Measurements from ENCODE around the gene NPM1.

NPM1 gene

GRCh38 chr5:171449426-171449825 is 61.8 kb downstream of the NPM1 start:
- Histone ChIP-seq H3K9me3 (ENCODE audit: control insufficient read depth in 2 of 2, low read length in 2 of 2) (no peaks in the 10 kb centered on the region), H3K27me3 (ENCODE audit: control insufficient read depth in 2 of 2, insufficient read depth in 2 of 2, low read length in 2 of 2) (peaks cover 0 to 3% of the 10 kb centered on the region in 2 donors), H3K27ac (ENCODE audit: low read depth in 2 of 2, low read length in 2 of 2) (no peak overlapping the region), H3K4me1 (ENCODE audit: control insufficient read depth in 2 of 2, insufficient read depth in 2 of 2, low read length in 2 of 2) (no peaks in the 10 kb centered on the region), H3K36me3 (ENCODE audit: control insufficient read depth in 2 of 2, insufficient read depth in 2 of 2, low read length in 2 of 2) (no peaks in the 10 kb centered on the region), H3K4me3 (ENCODE audit: low read length in 2 of 2) (no peak overlapping the region), H3K9ac (ENCODE audit: low read depth in 1 of 2, low read length in 2 of 2) (no peak overlapping the region)

- Histone ChIP-seq H3K4me1 (ENCODE audit: control insufficient read depth in 2 of 2, insufficient read depth in 2 of 2, low read length in 2 of 2) (no peaks in the 10 kb centered on the region), H3K36me3 (ENCODE audit: control insufficient read depth in 2 of 2, insufficient read depth in 2 of 2, low read length in 2 of 2) (no peaks in the 10 kb centered on the region), H3K4me3 (ENCODE audit: low read length in 2 of 2) (no peak overlapping the region), H3K9me3 (ENCODE audit: control insufficient read depth in 2 of 2, low read length in 2 of 2) (no peaks in the 10 kb centered on the region), H3K27me3 (ENCODE audit: control insufficient read depth in 2 of 2, insufficient read depth in 2 of 2, low read length in 2 of 2) (peaks cover 0 to 3% of the 10 kb centered on the region in 2 donors), H3K9ac (ENCODE audit: low read depth in 1 of 2, low read length in 2 of 2) (no peak overlapping the region), H3K27ac (ENCODE audit: low read depth in 2 of 2, low read length in 2 of 2) (no peak overlapping the region)
These were observed 63.0 kb downstream of the NPM1 start for GRCh38 chr5:171450423-171451331.

GRCh38 chr5:171451421-171451820 is 63.8 kb downstream of the NPM1 start:
- peaks cover 0 to 3% of the 10 kb centered on the region in 2 donors for H3K27me3 ChIP-seq (ENCODE audit: control insufficient read depth in 2 of 2, insufficient read depth in 2 of 2, low read length in 2 of 2)
- no peaks in the 10 kb centered on the region for H3K9me3 ChIP-seq (ENCODE audit: control insufficient read depth in 2 of 2, low read length in 2 of 2)
- H3K4me3 ChIP-seq (ENCODE audit: low read length in 2 of 2): no peak overlapping the region
- H3K4me1 ChIP-seq (ENCODE audit: control insufficient read depth in 2 of 2, insufficient read depth in 2 of 2, low read length in 2 of 2): no peaks in the 10 kb centered on the region
- no peaks in the 10 kb centered on the region for H3K36me3 ChIP-seq (ENCODE audit: control insufficient read depth in 2 of 2, insufficient read depth in 2 of 2, low read length in 2 of 2)
- no peak overlapping the region for H3K9ac ChIP-seq (ENCODE audit: low read depth in 1 of 2, low read length in 2 of 2)
- H3K27ac ChIP-seq (ENCODE audit: low read depth in 2 of 2, low read length in 2 of 2): no peak overlapping the region

DNA sequence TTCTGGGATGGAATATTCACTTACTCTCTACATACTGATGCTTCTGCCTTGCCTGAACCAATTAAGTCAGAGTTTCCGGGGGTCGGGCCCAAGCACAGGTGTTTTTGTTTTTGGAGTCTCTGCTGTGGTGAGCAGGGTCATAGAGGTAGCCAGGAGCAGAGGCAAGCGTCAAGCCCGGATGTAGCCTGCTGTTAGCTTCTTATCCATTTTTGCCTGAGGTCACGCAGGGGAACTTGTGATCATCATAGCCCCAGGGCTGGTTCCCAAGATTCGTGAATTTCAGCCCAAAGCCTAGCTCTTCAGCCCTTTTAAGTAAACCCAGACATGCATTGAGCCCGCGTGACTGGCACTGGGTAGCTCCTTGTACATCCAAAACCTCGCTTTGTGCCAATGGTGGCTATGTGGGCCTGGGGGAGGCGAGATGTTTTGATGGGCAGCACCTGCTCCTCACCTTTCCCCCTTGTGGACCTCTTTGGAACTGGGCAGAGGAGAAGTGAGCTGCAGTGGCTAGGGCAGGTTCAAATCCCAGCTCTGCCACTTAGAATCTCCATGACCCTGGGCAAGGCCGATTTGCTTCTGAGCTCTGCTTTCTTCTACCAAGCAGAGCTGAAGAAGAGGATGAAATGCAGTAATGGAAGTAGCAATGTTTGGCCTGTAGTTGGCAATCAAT is 65.5 kb downstream of the NPM1 start:
- no peak overlapping the region for H3K4me3 ChIP-seq (ENCODE audit: low read length in 2 of 2)
- no peak overlapping the region for H3K9ac ChIP-seq (ENCODE audit: low read depth in 1 of 2, low read length in 2 of 2)
- H3K36me3 ChIP-seq (ENCODE audit: control insufficient read depth in 2 of 2, insufficient read depth in 2 of 2, low read length in 2 of 2): no peaks in the 10 kb centered on the region
- no peaks in the 10 kb centered on the region for H3K9me3 ChIP-seq (ENCODE audit: control insufficient read depth in 2 of 2, low read length in 2 of 2)
- H3K4me1 ChIP-seq (ENCODE audit: control insufficient read depth in 2 of 2, insufficient read depth in 2 of 2, low read length in 2 of 2): no peaks in the 10 kb centered on the region
- peaks cover 0 to 3% of the 10 kb centered on the region in 2 donors for H3K27me3 ChIP-seq (ENCODE audit: control insufficient read depth in 2 of 2, insufficient read depth in 2 of 2, low read length in 2 of 2)
- no peak overlapping the region for H3K27ac ChIP-seq (ENCODE audit: low read depth in 2 of 2, low read length in 2 of 2)

DNA sequence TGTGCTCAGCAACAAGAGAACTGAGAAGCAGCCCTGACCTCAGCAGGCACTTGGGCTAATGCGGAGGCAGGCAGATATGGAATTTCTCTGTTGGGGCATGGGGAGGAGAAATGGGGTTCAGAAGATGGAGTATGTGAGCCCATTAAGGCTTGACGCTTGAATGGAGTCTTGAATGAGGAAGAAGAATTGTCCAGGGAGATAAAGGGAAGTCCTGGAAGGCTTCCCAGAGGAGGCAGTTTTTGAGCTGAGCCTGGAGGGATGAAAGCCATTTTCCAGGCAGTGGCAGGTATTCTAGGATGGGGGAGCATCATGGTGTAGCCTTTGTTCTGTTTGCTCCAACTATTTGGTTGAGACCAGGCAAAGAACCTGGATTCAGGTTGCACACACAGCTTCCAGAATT is 66.3 kb downstream of the NPM1 start:
- H3K4me3 ChIP-seq (ENCODE audit: low read length in 2 of 2): no peak overlapping the region
- no peaks in the 10 kb centered on the region for H3K9me3 ChIP-seq (ENCODE audit: control insufficient read depth in 2 of 2, low read length in 2 of 2)
- H3K27me3 ChIP-seq (ENCODE audit: control insufficient read depth in 2 of 2, insufficient read depth in 2 of 2, low read length in 2 of 2): peaks cover 0 to 3% of the 10 kb centered on the region in 2 donors
- H3K9ac ChIP-seq (ENCODE audit: low read depth in 1 of 2, low read length in 2 of 2): no peak overlapping the region
- no peaks in the 10 kb centered on the region for H3K36me3 ChIP-seq (ENCODE audit: control insufficient read depth in 2 of 2, insufficient read depth in 2 of 2, low read length in 2 of 2)
- no peaks in the 10 kb centered on the region for H3K4me1 ChIP-seq (ENCODE audit: control insufficient read depth in 2 of 2, insufficient read depth in 2 of 2, low read length in 2 of 2)
- H3K27ac ChIP-seq (ENCODE audit: low read depth in 2 of 2, low read length in 2 of 2): no peak overlapping the region

DNA sequence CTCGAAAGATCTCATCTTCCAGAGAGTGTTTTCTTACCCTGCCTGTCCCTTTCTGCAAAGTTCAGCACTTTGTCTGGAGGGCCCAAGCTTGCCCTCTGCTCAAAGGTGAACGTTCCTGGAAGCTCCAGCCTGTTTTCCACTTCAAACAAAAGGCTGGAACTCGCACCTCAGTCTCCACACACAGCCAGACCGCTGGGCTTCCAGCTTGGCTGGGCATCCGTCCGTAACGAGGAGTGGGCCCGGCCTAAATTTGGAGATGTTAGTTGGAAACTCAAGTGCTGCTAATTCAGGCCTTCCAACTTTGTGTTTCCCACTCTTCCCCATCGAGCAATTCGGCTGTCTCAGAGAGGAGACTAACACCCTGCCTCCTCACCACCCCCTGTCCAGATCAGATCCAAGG is 66.9 kb downstream of the NPM1 start:
- no peak overlapping the region for H3K4me3 ChIP-seq (ENCODE audit: low read length in 2 of 2)
- no peaks in the 10 kb centered on the region for H3K4me1 ChIP-seq (ENCODE audit: control insufficient read depth in 2 of 2, insufficient read depth in 2 of 2, low read length in 2 of 2)
- H3K36me3 ChIP-seq (ENCODE audit: control insufficient read depth in 2 of 2, insufficient read depth in 2 of 2, low read length in 2 of 2): no peaks in the 10 kb centered on the region
- H3K27ac ChIP-seq (ENCODE audit: low read depth in 2 of 2, low read length in 2 of 2): no peak overlapping the region
- peaks cover 0 to 3% of the 10 kb centered on the region in 2 donors for H3K27me3 ChIP-seq (ENCODE audit: control insufficient read depth in 2 of 2, insufficient read depth in 2 of 2, low read length in 2 of 2)
- H3K9ac ChIP-seq (ENCODE audit: low read depth in 1 of 2, low read length in 2 of 2): no peak overlapping the region
- H3K9me3 ChIP-seq (ENCODE audit: control insufficient read depth in 2 of 2, low read length in 2 of 2): no peaks in the 10 kb centered on the region

DNA sequence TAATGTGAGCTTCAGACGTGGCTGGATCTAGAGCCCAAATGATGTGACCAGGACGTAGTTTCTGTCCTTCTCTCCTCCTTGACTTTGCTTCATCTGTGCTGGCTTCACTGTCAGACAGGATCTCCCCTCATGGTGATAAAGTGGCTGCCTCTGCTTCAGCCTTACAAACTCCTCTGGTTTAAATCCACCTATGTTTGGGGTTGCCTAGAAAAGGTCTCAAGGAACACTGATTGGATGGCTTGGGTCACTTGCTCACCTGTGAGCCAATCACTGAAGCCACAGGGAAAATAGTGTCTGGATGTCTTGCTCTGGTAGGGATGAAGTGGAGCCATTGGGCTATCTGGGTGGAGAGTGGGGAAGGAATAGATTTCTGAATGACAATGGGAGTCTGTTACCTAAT is 67.9 kb downstream of the NPM1 start:
- Histone ChIP-seq H3K36me3 (ENCODE audit: control insufficient read depth in 2 of 2, insufficient read depth in 2 of 2, low read length in 2 of 2) (no peaks in the 10 kb centered on the region), H3K9ac (ENCODE audit: low read depth in 1 of 2, low read length in 2 of 2) (no peak overlapping the region), H3K4me3 (ENCODE audit: low read length in 2 of 2) (no peak overlapping the region), H3K4me1 (ENCODE audit: control insufficient read depth in 2 of 2, insufficient read depth in 2 of 2, low read length in 2 of 2) (no peaks in the 10 kb centered on the region), H3K27ac (ENCODE audit: low read depth in 2 of 2, low read length in 2 of 2) (no peak overlapping the region), H3K27me3 (ENCODE audit: control insufficient read depth in 2 of 2, insufficient read depth in 2 of 2, low read length in 2 of 2) (peaks cover 0 to 3% of the 10 kb centered on the region in 2 donors), H3K9me3 (ENCODE audit: control insufficient read depth in 2 of 2, low read length in 2 of 2) (no peaks in the 10 kb centered on the region)

DNA sequence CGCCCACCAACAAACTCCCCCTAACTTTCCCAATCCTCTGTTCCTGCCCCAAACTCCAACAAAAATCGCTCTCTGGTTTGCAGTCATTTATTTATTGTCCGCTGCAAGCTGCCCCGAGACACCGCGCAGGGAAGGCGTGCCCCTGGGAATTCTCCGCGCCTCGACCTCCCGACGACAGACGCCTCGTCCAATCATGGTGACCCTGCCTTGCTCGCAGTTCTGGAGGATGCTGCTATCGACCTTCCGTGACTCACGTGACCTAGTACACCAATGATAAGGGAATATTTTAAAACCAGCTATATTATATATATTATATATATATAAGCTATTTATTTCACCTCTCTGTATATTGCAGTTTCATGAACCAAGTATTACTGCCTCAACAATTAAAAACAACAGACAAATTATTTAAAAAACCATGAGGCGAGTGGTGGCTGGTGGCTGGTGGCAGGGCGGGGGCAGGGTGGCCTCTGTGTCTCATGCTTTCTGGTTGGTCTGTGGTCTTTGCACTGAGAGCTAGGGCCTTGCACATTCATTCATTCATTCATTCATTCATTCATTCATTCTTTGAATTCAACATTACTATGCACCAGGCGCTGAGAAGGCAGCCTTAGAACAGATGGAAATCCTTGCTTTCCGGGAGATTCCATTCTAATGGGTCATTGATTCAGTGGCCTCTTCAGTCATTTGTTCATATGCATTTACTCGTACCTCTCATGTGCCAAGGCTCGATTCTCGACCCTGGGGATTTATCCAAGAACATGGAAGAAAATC is 69.7 kb downstream of the NPM1 start:
- Histone ChIP-seq H3K9me3 (ENCODE audit: control insufficient read depth in 2 of 2, low read length in 2 of 2) (no peaks in the 10 kb centered on the region), H3K36me3 (ENCODE audit: control insufficient read depth in 2 of 2, insufficient read depth in 2 of 2, low read length in 2 of 2) (no peaks in the 10 kb centered on the region), H3K4me1 (ENCODE audit: control insufficient read depth in 2 of 2, insufficient read depth in 2 of 2, low read length in 2 of 2) (no peaks in the 10 kb centered on the region), H3K4me3 (ENCODE audit: low read length in 2 of 2) (no peak overlapping the region), H3K27me3 (ENCODE audit: control insufficient read depth in 2 of 2, insufficient read depth in 2 of 2, low read length in 2 of 2) (no peaks in the 10 kb centered on the region), H3K9ac (ENCODE audit: low read depth in 1 of 2, low read length in 2 of 2) (no peak overlapping the region), H3K27ac (ENCODE audit: low read depth in 2 of 2, low read length in 2 of 2) (no peak overlapping the region)

DNA sequence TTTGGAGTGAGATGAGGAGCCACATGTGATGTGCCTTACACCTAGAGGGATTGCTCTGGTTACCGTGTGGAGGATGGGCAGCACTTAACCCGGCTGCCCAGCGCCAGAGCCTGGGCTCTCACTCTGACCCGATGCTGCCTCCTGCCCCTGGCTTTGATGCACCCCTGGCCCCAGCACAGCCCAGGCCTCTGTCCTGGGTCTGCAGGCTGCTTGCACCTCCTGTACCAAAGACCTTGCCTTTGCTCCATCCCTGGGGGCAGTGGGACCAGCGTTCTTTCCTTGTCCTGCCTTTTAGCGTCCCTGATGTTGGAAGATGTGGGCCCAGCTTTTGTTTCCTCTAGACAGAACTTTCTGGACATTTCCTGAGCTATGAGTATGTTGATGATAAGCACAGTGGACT is 72.2 kb downstream of the NPM1 start:
- no peaks in the 10 kb centered on the region for H3K27me3 ChIP-seq (ENCODE audit: control insufficient read depth in 2 of 2, insufficient read depth in 2 of 2, low read length in 2 of 2)
- no peak overlapping the region for H3K27ac ChIP-seq (ENCODE audit: low read depth in 2 of 2, low read length in 2 of 2)
- no peak overlapping the region for H3K4me3 ChIP-seq (ENCODE audit: low read length in 2 of 2)
- no peaks in the 10 kb centered on the region for H3K4me1 ChIP-seq (ENCODE audit: control insufficient read depth in 2 of 2, insufficient read depth in 2 of 2, low read length in 2 of 2)
- no peaks in the 10 kb centered on the region for H3K36me3 ChIP-seq (ENCODE audit: control insufficient read depth in 2 of 2, insufficient read depth in 2 of 2, low read length in 2 of 2)
- no peak overlapping the region for H3K9ac ChIP-seq (ENCODE audit: low read depth in 1 of 2, low read length in 2 of 2)
- H3K9me3 ChIP-seq (ENCODE audit: control insufficient read depth in 2 of 2, low read length in 2 of 2): no peaks in the 10 kb centered on the region

All from mucosa of rectum (tissue), 2 donors.